Measurements from ENCODE around the gene PLCXD3.

PLCXD3 gene

GRCh38 chr5:41281215-41281810, 229.1 kb downstream of the PLCXD3 start:
- DNase-seq (ENCODE audit: low spot score): no peak

- DNase-seq (ENCODE audit: low spot score): no peak
These were observed 231.4 kb downstream of the PLCXD3 start for GRCh38 chr5:41279040-41279439.

GRCh38 chr5:41277476-41278245, 232.7 kb downstream of the PLCXD3 start:
- no peak for DNase-seq (ENCODE audit: low spot score)

- no peak for DNase-seq (ENCODE audit: low spot score)
These were observed 234.4 kb downstream of the PLCXD3 start for GRCh38 chr5:41275813-41276512.

GRCh38 chr5:41270423-41271251, 239.8 kb downstream of the PLCXD3 start:
- DNase-seq (ENCODE audit: low spot score): peak; percentile 20

- DNase-seq (ENCODE audit: low spot score): no peak
These were observed 241.5 kb downstream of the PLCXD3 start for GRCh38 chr5:41268894-41269293.

GRCh38 chr5:41266377-41266776, 244.0 kb downstream of the PLCXD3 start:
- DNase-seq (ENCODE audit: low spot score): no peak

GRCh38 chr5:41264019-41264418, 246.4 kb downstream of the PLCXD3 start:
- DNase-seq (ENCODE audit: low spot score): no peak

GRCh38 chr5:41263335-41263734, 247.1 kb downstream of the PLCXD3 start:
- DNase-seq (ENCODE audit: low spot score): no peak
